Adrenal gland (tissue), 5 donors: ENCODE results near the gene TTC8.

ENCODE experiments used
- POLR2A ChIP-seq, 2 donors: fragments of 450-650 bp; IDR thresholded peaks; one replicate each; pipeline ENCODE4 v1.6.1; 2017; ENCODE audit warnings: antibody characterized with exemption in 2 of 2, mild to moderate bottlenecking in 2 of 2, moderate library complexity in 1 of 2
- TF ChIP-seq, protein P1 (sequence below), 6 experiments: fragments of 450-650 bp in 4 of 6; fragments of 200-600 bp in 2 of 6; sonication (generic) in 1 of 6; IDR thresholded peaks; 1 replicate in 5 of 6; 2 replicates in 1 of 6; pipeline versions ENCODE4 v1.5.1 to v1.8.0; 2016 to 2021; ENCODE audit warnings: antibody characterized with exemption in 6 of 6, mild to moderate bottlenecking in 2 of 6, moderate library complexity in 1 of 6
- donor health status: DM: no; HTN: no; CAD: no.

DNA sequence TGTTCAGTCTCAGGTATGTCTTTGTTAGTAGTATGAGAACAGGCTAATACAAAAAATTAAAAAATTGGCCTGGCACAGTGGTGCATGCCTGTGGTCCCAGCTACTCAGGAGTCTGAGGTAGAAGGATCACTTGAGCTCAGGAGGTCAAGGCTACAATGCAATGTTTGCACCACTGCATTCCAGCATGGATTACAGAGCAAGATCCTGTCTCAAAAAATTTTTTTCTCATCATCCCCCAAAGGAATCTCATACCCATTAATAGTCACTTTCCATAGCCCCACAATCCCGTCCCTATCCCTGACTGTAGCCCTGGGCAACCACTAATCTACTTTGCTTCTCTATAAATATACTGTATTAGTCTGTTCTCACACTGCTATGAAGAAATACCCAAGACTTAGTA lies 57.8 kb downstream of the TTC8 start:
- TF ChIP-seq, protein P1, sequence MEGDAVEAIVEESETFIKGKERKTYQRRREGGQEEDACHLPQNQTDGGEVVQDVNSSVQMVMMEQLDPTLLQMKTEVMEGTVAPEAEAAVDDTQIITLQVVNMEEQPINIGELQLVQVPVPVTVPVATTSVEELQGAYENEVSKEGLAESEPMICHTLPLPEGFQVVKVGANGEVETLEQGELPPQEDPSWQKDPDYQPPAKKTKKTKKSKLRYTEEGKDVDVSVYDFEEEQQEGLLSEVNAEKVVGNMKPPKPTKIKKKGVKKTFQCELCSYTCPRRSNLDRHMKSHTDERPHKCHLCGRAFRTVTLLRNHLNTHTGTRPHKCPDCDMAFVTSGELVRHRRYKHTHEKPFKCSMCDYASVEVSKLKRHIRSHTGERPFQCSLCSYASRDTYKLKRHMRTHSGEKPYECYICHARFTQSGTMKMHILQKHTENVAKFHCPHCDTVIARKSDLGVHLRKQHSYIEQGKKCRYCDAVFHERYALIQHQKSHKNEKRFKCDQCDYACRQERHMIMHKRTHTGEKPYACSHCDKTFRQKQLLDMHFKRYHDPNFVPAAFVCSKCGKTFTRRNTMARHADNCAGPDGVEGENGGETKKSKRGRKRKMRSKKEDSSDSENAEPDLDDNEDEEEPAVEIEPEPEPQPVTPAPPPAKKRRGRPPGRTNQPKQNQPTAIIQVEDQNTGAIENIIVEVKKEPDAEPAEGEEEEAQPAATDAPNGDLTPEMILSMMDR (IDR thresholded peaks at IDR 0.05) = no peak
- TF ChIP-seq POLR2A (IDR thresholded peaks at IDR 0.05) = no peak
